HCT116 (cell line): ENCODE data around the gene RAI14. TPM values are rescaled to one million over a fixed set of nuclear protein-coding genes. Genes with fewer than 3 reads are reported as not detected.
"Not testable (repeated sequence)": the region's sequence is repeated elsewhere in the genome, so short reads cannot be mapped to it uniquely, and the experiment has no call there.

Experiments
- ATAC-seq: fragments of 200-7000 bp; cut with Tn5 transposase; 2 replicates; pipeline ENCODE4 v1.9.1; 2020; ENCODE audit warnings: mild to moderate bottlenecking, moderate library complexity
- BruUV-seq: library from RNA; stranded (reverse); fragments of 400-500 nt; replicated peaks from 2 replicates; lab custom pipeline; 2021; lab: Mats Ljungman, UMichigan
- CTCF ChIA-PET: fragments of 300-600 bp; sonication (Branson Sonifier 250); formaldehyde crosslinking; loops from one replicate; lab custom pipeline; 2021; ENCODE audit warnings: antibody characterized with exemption; lab: Charles Lee
- POLR2A ChIA-PET: fragments of 300-600, 350-600 bp; sonication (Branson Sonifier 250); formaldehyde crosslinking; loops from one replicate; lab custom pipeline; 2021; ENCODE audit warnings: antibody characterized with exemption; lab: Charles Lee
- RAD21 ChIA-PET, 2 experiments: fragments of 300-600 bp; sonication (Branson Sonifier 250); formaldehyde crosslinking; loops; one replicate each; lab custom pipeline; 2023; ENCODE audit warnings: low total read pairs in 2 of 2; ENCODE audit not compliant: uncharacterized antibody in 2 of 2, unreplicated experiment in 2 of 2, low non-redundant PET in 1 of 2; lab: Charles Lee
- DNase-seq: peaks from one replicate; pipeline ENCODE4 v3.0.0-alpha.2; 2010; ENCODE audit warnings: low read depth, low spot score
- H2AFZ ChIP-seq: fragments of 200-600 bp; shearing (Covaris generic), sonication (generic); 2 replicates; pipeline ENCODE4 v1.6.1; 2017; ENCODE audit warnings: low read depth, mixed run types, mixed read lengths, antibody characterized with exemption, low read length; ENCODE audit not compliant: poor library complexity, severe bottlenecking
- H3K27ac ChIP-seq: 2 replicates; pipeline ENCODE4 v1.5.1; 2012; ENCODE audit warnings: low read depth, low read length
- H3K27me3 ChIP-seq: fragments of 200-600 bp; sonication (generic); 2 replicates; pipeline ENCODE4 v1.6.1; 2016; ENCODE audit warnings: mixed run types, low read length, mixed read lengths; ENCODE audit not compliant: insufficient read depth
- H3K36me3 ChIP-seq, 2 experiments: fragments of 200-500 bp in 1 of 2; fragments of 200-600 bp in 1 of 2; sonication (Bioruptor generic) in 1 of 2; sonication (generic) in 1 of 2; 2 replicates each; pipeline versions ENCODE4 v1.5.1 to v1.6.1; 2014 to 2016; ENCODE audit warnings: low read length in 2 of 2, inconsistent platforms in 1 of 2, mixed read lengths in 1 of 2, mixed run types in 1 of 2; ENCODE audit not compliant: insufficient read depth in 2 of 2, control insufficient read depth in 1 of 2
- H3K4me1 ChIP-seq, 2 experiments: fragments of 200-600 bp in 1 of 2; sonication (generic) in 1 of 2; 2 replicates each; pipeline versions ENCODE4 v1.5.1 to v1.6.1; 2012 to 2017; ENCODE audit warnings: low read length in 2 of 2, inconsistent platforms in 1 of 2, mild to moderate bottlenecking in 1 of 2, mixed read lengths in 1 of 2, mixed run types in 1 of 2, moderate library complexity in 1 of 2; ENCODE audit not compliant: insufficient read depth in 2 of 2, control insufficient read depth in 1 of 2
- H3K4me2 ChIP-seq: fragments of 200-600 bp; sonication (generic); 2 replicates; pipeline ENCODE4 v1.6.1; 2017; ENCODE audit warnings: mixed run types, low read length, mixed read lengths
- H3K4me3 ChIP-seq, 2 experiments: fragments of 200-600 bp in 1 of 2; sonication (generic) in 1 of 2; replicated peaks in 1 of 2; 2 replicates each; pipeline ENCODE4 v1.5.1; 2011 to 2016; ENCODE audit warnings: low read length in 2 of 2, control low read depth in 1 of 2, low read depth in 1 of 2, mild to moderate bottlenecking in 1 of 2, mixed read lengths in 1 of 2, mixed run types in 1 of 2
- H3K79me2 ChIP-seq: fragments of 200-600 bp; sonication (generic); 2 replicates; pipeline ENCODE4 v1.6.1; 2017; ENCODE audit warnings: mild to moderate bottlenecking, mixed run types, low read length, moderate library complexity, mixed read lengths; ENCODE audit not compliant: insufficient read depth
- H3K9ac ChIP-seq: fragments of 200-600 bp; sonication (generic); 2 replicates; pipeline ENCODE4 v1.6.1; 2016; ENCODE audit warnings: low read length, mixed read lengths
- H3K9me2 ChIP-seq: fragments of 200-600 bp; sonication (generic), shearing (Covaris generic); 2 replicates; pipeline ENCODE4 v1.6.1; 2017; ENCODE audit warnings: mixed run types, mild to moderate bottlenecking, moderate library complexity; ENCODE audit not compliant: insufficient read depth
- H3K9me3 ChIP-seq, 2 experiments: fragments of 200-500 bp in 1 of 2; fragments of 200-600 bp in 1 of 2; sonication (Bioruptor generic) in 1 of 2; sonication (generic) in 1 of 2; 2 replicates each; pipeline ENCODE4 v1.6.1; 2014 to 2017; ENCODE audit warnings: low read length in 2 of 2, mixed read lengths in 2 of 2, inconsistent platforms in 1 of 2, low read depth in 1 of 2, mild to moderate bottlenecking in 1 of 2, mixed run types in 1 of 2, moderate library complexity in 1 of 2; ENCODE audit not compliant: control insufficient read depth in 1 of 2, insufficient read depth in 1 of 2
- H4K20me1 ChIP-seq: fragments of 200-600 bp; sonication (generic), shearing (Covaris generic); 2 replicates; pipeline ENCODE4 v1.6.1; 2017; ENCODE audit warnings: mixed run types, mild to moderate bottlenecking, moderate library complexity; ENCODE audit not compliant: insufficient read depth
- EGR1 ChIP-seq: IDR thresholded peaks from 2 replicates; pipeline ENCODE4 v1.6.1; 2012; ENCODE audit warnings: low read depth
- POLR2AphosphoS5 ChIP-seq: IDR thresholded peaks from 2 replicates; pipeline ENCODE4 v1.6.1; 2011; ENCODE audit warnings: mild to moderate bottlenecking, low read depth, low read length, moderate library complexity
- SRF ChIP-seq: IDR thresholded peaks from 2 replicates; pipeline ENCODE4 v1.6.1; 2012; ENCODE audit warnings: low read depth
- intact Hi-C: fragments of 100-400 bp; cut with micrococcal nuclease; formaldehyde crosslinking; loops from 2 replicates; pipeline ENCODE4 v1.10.0; 2022
- total RNA-seq: library from RNA; stranded (reverse); gene quantifications from one replicate; pipeline ENCODE4 v1.2.1, GENCODE V29; 2021; ENCODE audit not compliant: unreplicated experiment
- TF ChIP-seq, protein P1 (sequence below): IDR thresholded peaks from 2 replicates; pipeline ENCODE4 v1.6.1; 2012; ENCODE audit warnings: low read depth

Gene RAI14
- total RNA-seq, 1 experiment from 2014 or later = 47.9 TPM

GRCh38 chr5:34827588-34828506 is 171.7 kb downstream of the RAI14 start:
- Histone ChIP-seq H3K36me3 (peaks cover 11 to 22% of the 10 kb centered on the region in 2 experiments; a peak in 3 of 4 replicates), H3K9me2 (no peaks in the 10 kb centered on the region), H2AFZ (no peak overlapping the region), H3K4me1 (no peaks in the 10 kb centered on the region), H3K4me2 (no peak overlapping the region), H4K20me1 (no peaks in the 10 kb centered on the region), H3K4me3 (no peak overlapping the region), H3K9ac (no peak overlapping the region), H3K9me3 (no peaks in the 10 kb centered on the region), H3K79me2 (no peaks in the 10 kb centered on the region), H3K27me3 (no peaks in the 10 kb centered on the region), H3K27ac (no peak overlapping the region)
- intact Hi-C loops = no loop called here
- RAD21 ChIA-PET = no interaction called here
- POLR2A ChIA-PET = no interaction called here
- DNase-seq (no peak), ATAC-seq (no peak)
- TF ChIP-seq, protein P1, sequence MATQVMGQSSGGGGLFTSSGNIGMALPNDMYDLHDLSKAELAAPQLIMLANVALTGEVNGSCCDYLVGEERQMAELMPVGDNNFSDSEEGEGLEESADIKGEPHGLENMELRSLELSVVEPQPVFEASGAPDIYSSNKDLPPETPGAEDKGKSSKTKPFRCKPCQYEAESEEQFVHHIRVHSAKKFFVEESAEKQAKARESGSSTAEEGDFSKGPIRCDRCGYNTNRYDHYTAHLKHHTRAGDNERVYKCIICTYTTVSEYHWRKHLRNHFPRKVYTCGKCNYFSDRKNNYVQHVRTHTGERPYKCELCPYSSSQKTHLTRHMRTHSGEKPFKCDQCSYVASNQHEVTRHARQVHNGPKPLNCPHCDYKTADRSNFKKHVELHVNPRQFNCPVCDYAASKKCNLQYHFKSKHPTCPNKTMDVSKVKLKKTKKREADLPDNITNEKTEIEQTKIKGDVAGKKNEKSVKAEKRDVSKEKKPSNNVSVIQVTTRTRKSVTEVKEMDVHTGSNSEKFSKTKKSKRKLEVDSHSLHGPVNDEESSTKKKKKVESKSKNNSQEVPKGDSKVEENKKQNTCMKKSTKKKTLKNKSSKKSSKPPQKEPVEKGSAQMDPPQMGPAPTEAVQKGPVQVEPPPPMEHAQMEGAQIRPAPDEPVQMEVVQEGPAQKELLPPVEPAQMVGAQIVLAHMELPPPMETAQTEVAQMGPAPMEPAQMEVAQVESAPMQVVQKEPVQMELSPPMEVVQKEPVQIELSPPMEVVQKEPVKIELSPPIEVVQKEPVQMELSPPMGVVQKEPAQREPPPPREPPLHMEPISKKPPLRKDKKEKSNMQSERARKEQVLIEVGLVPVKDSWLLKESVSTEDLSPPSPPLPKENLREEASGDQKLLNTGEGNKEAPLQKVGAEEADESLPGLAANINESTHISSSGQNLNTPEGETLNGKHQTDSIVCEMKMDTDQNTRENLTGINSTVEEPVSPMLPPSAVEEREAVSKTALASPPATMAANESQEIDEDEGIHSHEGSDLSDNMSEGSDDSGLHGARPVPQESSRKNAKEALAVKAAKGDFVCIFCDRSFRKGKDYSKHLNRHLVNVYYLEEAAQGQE = no peak
- TF ChIP-seq SRF (no peak), POLR2AphosphoS5 (no peak), EGR1 (no peak)
- BruUV-seq = no TSS peak
- CTCF ChIA-PET = no interaction called here

DNA sequence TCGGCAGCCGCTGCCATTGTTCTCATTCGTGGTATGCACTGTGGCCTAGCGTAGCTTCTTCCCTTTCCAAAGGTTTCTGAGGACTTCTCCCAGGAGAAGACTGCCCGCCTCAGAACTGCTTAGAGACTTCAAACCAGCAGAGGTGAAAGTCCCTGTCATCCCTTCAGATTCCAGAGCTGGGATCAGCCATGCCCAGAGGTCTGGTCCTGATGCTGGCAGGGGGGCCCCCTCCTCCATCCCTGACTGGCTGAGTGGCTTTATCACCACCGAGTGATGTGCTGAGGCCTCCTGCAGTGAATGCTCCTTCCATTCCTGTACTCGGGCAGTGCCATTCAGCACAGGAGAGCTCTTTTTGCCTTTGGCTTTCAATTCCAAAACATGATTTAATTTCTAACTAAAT is 174.7 kb downstream of the RAI14 start:
- H3K9me3 ChIP-seq, RAD21 ChIA-PET, intact Hi-C loops, H3K4me2 ChIP-seq, H3K4me3 ChIP-seq, H3K9me2 ChIP-seq, H2AFZ ChIP-seq, BruUV-seq, ATAC-seq, POLR2A ChIA-PET, H4K20me1 ChIP-seq, H3K27ac ChIP-seq, H3K79me2 ChIP-seq, H3K4me1 ChIP-seq, H3K27me3 ChIP-seq, DNase-seq, CTCF ChIA-PET, H3K9ac ChIP-seq: not testable (repeated sequence)
- peaks cover 7 to 15% of the 10 kb centered on the region in 2 experiments; a peak in 3 of 4 replicates for H3K36me3 ChIP-seq
